GM19324 (cell line): Measurements from ENCODE around the gene IFIT5.
"Not testable (repeated sequence)": the region's sequence is repeated elsewhere in the genome, so short reads cannot be mapped to it uniquely, and the experiment has no call there.

ENCODE experiments used
- ATAC-seq: cut with Tn5 transposase; IDR thresholded peaks from one replicate; pipeline ENCODE4 v1.9.1; 2021; ENCODE audit warnings: mild to moderate bottlenecking, moderate library complexity; ENCODE audit not compliant: unreplicated experiment, low FRiP score

Gene IFIT5

GRCh38 chr10:89414146-89414878, at the start of gene IFIT5:
IFIT5 (plus strand) TSS chr10:89414568; CDS start chr10:89414799, 231 bp downstream.
- ATAC-seq: peak; percentile 83

GRCh38 chr10:89367529-89367928, 46.8 kb upstream of the IFIT5 start:
- ATAC-seq: peak; percentile 67

GRCh38 chr10:89368129-89368528, 46.2 kb upstream of the IFIT5 start:
- ATAC-seq: no peak

GRCh38 chr10:89369156-89370105, 44.9 kb upstream of the IFIT5 start:
- no peak for ATAC-seq

- ATAC-seq: no peak
Observed at GRCh38 chr10:89371079-89371478, 43.3 kb upstream of the IFIT5 start.

- ATAC-seq: no peak
Observed at GRCh38 chr10:89371987-89372386, 42.4 kb upstream of the IFIT5 start.

- ATAC-seq: no peak
Observed at GRCh38 chr10:89373916-89374711, 40.3 kb upstream of the IFIT5 start.

- no peak for ATAC-seq
Observed at GRCh38 chr10:89374713-89375141, 39.6 kb upstream of the IFIT5 start.

GRCh38 chr10:89377705-89378637, 36.4 kb upstream of the IFIT5 start, which contains the start of gene IFIT1B:
IFIT1B (plus strand) TSS chr10:89378056; CDS start chr10:89378136, 80 bp downstream.
- no peak for ATAC-seq

GRCh38 chr10:89379103-89379502, 35.3 kb upstream of the IFIT5 start:
- no peak for ATAC-seq

GRCh38 chr10:89382757-89383156, 31.6 kb upstream of the IFIT5 start:
- ATAC-seq: no peak

- no peak for ATAC-seq
Observed at GRCh38 chr10:89384474-89385340, 29.7 kb upstream of the IFIT5 start.

- no peak for ATAC-seq
Observed at GRCh38 chr10:89388806-89389205, 25.6 kb upstream of the IFIT5 start.

- ATAC-seq: no peak
Observed at GRCh38 chr10:89389254-89389653, 25.1 kb upstream of the IFIT5 start.

- no peak for ATAC-seq
Observed at GRCh38 chr10:89390476-89391225, 23.7 kb upstream of the IFIT5 start.

- not testable (repeated sequence) for ATAC-seq
Observed at GRCh38 chr10:89391226-89391576, 23.2 kb upstream of the IFIT5 start.

GRCh38 chr10:89391907-89392756, 22.2 kb upstream of the IFIT5 start, which contains the start of gene IFIT1:
IFIT1 (plus strand) TSS chr10:89392623; CDS start chr10:89392713, 90 bp downstream.
- peak; percentile 81 for ATAC-seq
